HG02588 (cell line): ENCODE results near the gene PRKAG2.
A peak's percentile ranks its signal among the peaks of the same experiment; 100 is the strongest.
"Not testable (repeated sequence)": the region's sequence is repeated elsewhere in the genome, so short reads cannot be mapped to it uniquely, and the experiment has no call there.

Experiments
- ATAC-seq: cut with Tn5 transposase; IDR thresholded peaks from one replicate; pipeline ENCODE4 v1.9.1; 2021; ENCODE audit warnings: mild to moderate bottlenecking, moderate library complexity; ENCODE audit not compliant: unreplicated experiment

PRKAG2 gene

GRCh38 chr7:151885202-151885580 is 8.3 kb upstream of the PRKAG2 start:
- ATAC-seq: peak; percentile 16

- ATAC-seq: peak; percentile 71
These were observed 7.6 kb upstream of the PRKAG2 start for GRCh38 chr7:151884312-151885201.

DNA sequence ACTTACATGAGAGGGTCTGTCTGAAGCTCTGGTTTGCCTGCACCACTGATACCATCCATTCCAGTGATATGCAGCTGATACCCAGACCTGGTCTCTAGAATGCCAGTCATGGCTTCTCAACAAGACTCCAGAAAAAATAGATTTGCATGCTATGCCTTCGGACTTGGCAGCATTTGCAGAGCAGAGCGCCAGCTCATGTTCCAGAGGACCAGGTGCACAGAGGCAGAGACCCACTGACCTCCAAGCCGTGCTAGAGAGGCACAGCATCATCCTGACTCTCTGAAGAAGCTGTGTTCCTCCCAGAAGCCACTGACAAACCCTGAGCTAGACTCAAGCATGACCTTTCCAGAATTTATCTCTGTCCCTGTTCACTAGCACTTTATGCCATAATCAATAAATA is 6.9 kb upstream of the PRKAG2 start:
- no peak for ATAC-seq

GRCh38 chr7:151882734-151883133 is 5.8 kb upstream of the PRKAG2 start:
- no peak for ATAC-seq

DNA sequence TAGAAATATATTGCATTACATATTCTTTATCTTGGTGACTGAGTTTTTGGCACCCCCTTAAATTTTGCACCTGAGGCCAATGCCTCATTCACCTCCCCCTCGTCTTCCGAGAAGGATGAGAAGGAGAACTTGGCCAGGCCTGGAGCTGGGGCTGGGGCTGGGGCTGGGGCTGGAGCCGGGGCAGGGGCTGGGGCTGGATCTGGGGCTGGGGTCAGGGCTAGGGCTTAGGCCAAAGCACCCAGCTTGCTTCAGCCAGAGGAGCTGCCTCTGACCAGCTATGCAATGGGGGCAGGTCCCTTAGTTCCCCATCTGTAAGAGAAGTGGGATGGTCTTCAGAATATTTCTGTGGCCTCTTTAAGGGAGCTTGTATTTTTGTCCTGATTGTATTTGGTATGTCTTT is 3.8 kb upstream of the PRKAG2 start:
- no peak for ATAC-seq

GRCh38 chr7:151877911-151878835 is 1.3 kb upstream of the PRKAG2 start:
- ATAC-seq: no peak

DNA sequence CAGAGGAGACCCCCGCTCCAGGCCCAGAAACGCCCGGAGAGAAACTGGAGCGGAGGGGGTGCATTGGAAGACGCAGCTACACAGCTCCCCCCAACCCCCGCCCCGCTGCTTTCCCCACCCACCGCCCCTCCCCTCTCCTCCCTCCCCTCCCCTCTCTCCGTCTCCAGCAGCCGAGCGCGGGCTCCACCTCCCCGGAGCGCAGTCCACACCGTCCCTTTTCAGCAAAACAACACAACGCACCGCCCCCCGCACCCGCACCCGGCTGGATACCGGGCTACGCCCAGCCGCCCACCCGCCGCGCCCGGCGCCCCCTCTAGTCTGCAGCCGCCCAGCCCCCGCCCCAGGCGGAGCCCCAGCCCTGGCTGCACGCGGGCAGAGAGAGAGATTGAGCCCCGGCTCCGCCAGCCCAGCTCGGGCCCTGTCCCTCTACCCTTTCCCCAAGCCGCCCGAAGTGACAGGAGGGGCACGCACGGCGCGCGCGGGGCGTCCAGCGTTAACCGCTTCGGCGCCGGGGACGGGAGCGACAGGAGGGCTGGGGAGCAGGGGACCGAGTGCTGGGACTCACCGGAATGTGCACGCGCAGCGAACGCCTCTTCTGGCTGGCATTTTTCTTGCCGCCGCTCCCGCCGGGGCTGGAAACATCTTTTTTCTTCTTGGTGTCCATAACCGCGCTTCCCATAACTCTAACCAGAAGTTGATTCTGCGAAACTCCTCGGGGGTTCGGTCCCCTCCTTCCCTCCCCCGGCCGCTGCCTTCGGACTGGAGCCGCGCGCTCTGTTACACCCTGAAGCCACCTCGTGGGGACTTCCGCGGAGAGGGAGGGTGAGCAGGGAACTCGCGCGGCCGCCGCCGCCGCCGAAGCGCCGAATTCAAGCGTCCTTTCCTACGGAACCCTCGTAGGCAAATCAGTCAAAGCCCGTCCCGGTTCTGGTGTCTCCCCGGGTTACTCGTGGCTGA is 695 bp downstream of the PRKAG2 start:
- no peak for ATAC-seq

GRCh38 chr7:151874479-151874878 is 2.4 kb downstream of the PRKAG2 start:
- not testable (repeated sequence) for ATAC-seq

- no peak for ATAC-seq
These were observed 3.4 kb downstream of the PRKAG2 start for GRCh38 chr7:151873402-151873965.

- no peak for ATAC-seq
These were observed 4.1 kb downstream of the PRKAG2 start for GRCh38 chr7:151872531-151873401.

DNA sequence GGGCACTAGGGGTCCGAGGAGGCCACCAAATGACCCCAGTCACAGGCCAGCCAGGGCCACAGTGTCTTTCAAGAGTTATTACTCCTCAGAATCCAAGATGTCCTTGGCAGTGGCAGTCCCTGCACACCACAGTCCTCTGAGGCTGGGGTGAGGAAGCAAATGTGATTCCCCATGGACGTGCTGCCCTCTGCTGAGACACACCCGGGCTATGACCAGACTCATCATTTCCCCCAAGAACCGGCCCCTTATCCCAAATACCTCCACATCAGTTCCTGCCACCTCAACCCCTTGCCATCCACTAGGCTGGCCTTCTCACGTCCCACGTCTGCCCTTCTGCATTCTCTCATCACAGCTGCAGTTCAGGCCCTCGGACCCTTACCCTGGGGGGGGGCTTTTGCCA is 5.0 kb downstream of the PRKAG2 start:
- no peak for ATAC-seq

DNA sequence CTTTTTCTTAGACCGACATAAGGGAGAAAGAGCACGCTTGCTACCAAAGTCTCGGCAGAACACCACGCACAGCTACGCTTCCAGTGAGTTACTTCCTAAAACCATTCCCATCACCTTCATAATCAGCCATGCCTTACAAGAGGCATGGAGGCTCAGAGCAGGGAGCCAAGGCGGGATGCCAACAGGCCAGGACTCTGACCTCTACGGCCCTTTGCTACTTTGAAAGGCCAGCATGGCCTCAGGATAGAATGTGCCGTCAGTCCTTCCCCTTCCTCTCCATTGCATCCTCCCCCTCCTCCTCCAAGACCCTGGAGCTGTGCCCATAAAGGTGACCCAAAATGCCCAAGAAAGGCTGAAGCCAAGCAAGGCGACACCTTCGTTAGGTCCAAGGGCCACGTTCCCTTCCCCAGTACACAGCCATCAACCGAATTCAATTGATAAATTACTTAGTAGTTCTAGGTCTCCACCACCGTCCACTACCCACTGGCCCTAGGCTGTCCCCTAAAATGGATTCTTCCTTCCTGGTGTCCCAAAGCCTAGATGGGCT is 5.7 kb downstream of the PRKAG2 start:
- no peak for ATAC-seq

- no peak for ATAC-seq
These were observed 6.7 kb downstream of the PRKAG2 start for GRCh38 chr7:151869968-151870918.

- ATAC-seq: no peak
These were observed 7.5 kb downstream of the PRKAG2 start for GRCh38 chr7:151869455-151869854.

DNA sequence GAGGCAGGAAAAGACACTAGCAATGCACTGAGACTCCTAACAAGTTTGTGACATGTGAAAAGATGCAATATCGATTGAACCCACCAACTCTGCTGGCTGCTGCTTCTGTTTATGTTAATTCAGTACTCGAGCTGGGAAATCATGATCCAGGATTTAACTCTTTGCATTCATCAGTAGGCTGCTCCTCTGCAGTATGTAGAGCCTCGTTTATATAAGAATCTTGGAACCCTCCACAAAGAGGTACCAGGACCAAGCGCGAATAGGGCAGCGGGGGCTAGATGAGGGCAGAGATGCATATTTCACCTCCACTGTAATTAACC is 7.8 kb downstream of the PRKAG2 start:
- ATAC-seq: no peak

GRCh38 chr7:151868396-151869108 is 8.4 kb downstream of the PRKAG2 start:
- ATAC-seq: no peak

GRCh38 chr7:151867912-151868311 is 9.0 kb downstream of the PRKAG2 start:
- ATAC-seq: no peak
